ENCODE results near the gene TRIM10.

GRCh38 chr6:30152016-30152673 is 8.9 kb downstream of the TRIM10 start:
- TF ChIP-seq REST (IDR thresholded peaks at IDR 0.05; ENCODE audit: unreplicated experiment) = no peak
- no peak for TF ChIP-seq EZH2 (IDR thresholded peaks at IDR 0.05; ENCODE audit: low read depth, unreplicated experiment)
- TF ChIP-seq CREB1 (CRISPR knock-in tag; IDR thresholded peaks at IDR 0.05; ENCODE audit: low read depth) = no peak
- no peak for TF ChIP-seq CTCF (conservative IDR thresholded peaks at IDR 0.05; ENCODE audit: low read depth in 2 of 2)
- TF ChIP-seq POLR2AphosphoS5 (IDR thresholded peaks at IDR 0.05; ENCODE audit: low read depth) = no peak
- TF ChIP-seq JUNB (IDR thresholded peaks at IDR 0.05; ENCODE audit: unreplicated experiment) = no peak
- TF ChIP-seq EZH2phosphoT487 (IDR thresholded peaks at IDR 0.05; ENCODE audit: unreplicated experiment) = no peak
- TF ChIP-seq ZNF462 (CRISPR knock-in tag; IDR thresholded peaks at IDR 0.05) = no peak
- no peak for TF ChIP-seq NANOG (IDR thresholded peaks at IDR 0.05; ENCODE audit: borderline replicate concordance)
- TF ChIP-seq STAT1 (IDR thresholded peaks at IDR 0.05; ENCODE audit: unreplicated experiment) = no peak
- TF ChIP-seq ZNF114 (CRISPR knock-in tag; IDR thresholded peaks at IDR 0.05) = no peak

Data from GM23338 (cell line).